Lower lobe of right lung (tissue), 2 donors: Measurements from ENCODE around the gene HSD17B3. TPM values are rescaled to one million over a fixed set of nuclear protein-coding genes. Genes with fewer than 3 reads are reported as not detected.

Experiments
- ATAC-seq, 2 donors: fragments of 200-7000 bp; cut with Tn5 transposase; one replicate each; pipeline ENCODE4 v1.9.1; 2020 to 2022; ENCODE audit warnings: mild to moderate bottlenecking in 2 of 2, moderate library complexity in 2 of 2
- DNase-seq: peaks from one replicate; pipeline ENCODE4 v3.0.0-alpha.2; 2020
- H3K27ac ChIP-seq: fragments of 200-600 bp; one replicate; pipeline ENCODE4 v1.8.0; 2022
- H3K27me3 ChIP-seq: fragments of 200-600 bp; one replicate; pipeline ENCODE4 v1.8.0; 2022; ENCODE audit warnings: low read depth
- H3K36me3 ChIP-seq: fragments of 200-600 bp; one replicate; pipeline ENCODE4 v1.8.0; 2022; ENCODE audit warnings: mild to moderate bottlenecking
- H3K4me1 ChIP-seq: fragments of 200-600 bp; one replicate; pipeline ENCODE4 v1.8.0; 2022
- H3K4me3 ChIP-seq: fragments of 200-600 bp; one replicate; pipeline ENCODE4 v1.8.0; 2022; ENCODE audit warnings: mild to moderate bottlenecking
- H3K9me3 ChIP-seq: fragments of 200-600 bp; one replicate; pipeline ENCODE4 v1.8.0; 2022
- intact Hi-C: fragments of 100-400 bp; cut with DNase I; formaldehyde crosslinking; loops from one replicate; pipeline ENCODE4 v1.11.0; 2022
- total RNA-seq: library from RNA; stranded (reverse); fragmentation: NEBNext Ultra II Directional; extraction: Animal tissue kit (Norgen Biotek cat#: 25700); gene quantifications from one replicate; pipeline ENCODE4 v1.2.1, GENCODE V29; 2021
- TF ChIP-seq, protein P1 (sequence below): fragments of 200-600 bp; IDR thresholded peaks from one replicate; pipeline ENCODE4 v1.8.0; 2022; ENCODE audit warnings: antibody characterized with exemption, mild to moderate bottlenecking
- donor health status: DM: no; HTN: yes; CAD: no; lungs with severe emphysema.

Gene HSD17B3
- total RNA-seq, 1 donor from 2014 or later, result 1.1 TPM

DNA sequence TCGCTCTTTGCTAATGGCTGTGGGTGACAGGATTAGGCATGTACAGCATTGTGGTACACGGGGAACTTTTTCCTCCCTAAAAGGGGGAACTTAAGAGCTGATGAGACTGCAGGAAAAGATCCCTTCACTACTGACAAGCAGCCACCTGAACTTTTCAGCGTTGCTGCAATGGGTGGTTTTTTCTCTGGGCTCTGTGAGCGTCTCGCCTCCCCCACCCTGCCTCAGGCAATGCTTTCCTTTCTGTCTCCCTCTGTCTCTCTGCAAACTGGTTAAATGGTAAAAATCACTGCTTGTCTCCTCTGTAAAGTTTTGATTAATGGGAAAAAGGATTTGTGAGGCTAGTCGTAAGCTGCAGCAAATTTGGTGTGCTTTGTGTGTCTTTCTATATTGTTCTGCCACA is 20.3 kb downstream of the HSD17B3 start:
- ATAC-seq (no peak), DNase-seq (no peak)
- H3K36me3 ChIP-seq, result no peaks in the 10 kb centered on the region
- H3K27ac ChIP-seq, result no peak overlapping the region
- no peak overlapping the region for H3K4me3 ChIP-seq
- H3K9me3 ChIP-seq, result peaks cover 12% of the 10 kb centered on the region
- TF ChIP-seq, protein P1, sequence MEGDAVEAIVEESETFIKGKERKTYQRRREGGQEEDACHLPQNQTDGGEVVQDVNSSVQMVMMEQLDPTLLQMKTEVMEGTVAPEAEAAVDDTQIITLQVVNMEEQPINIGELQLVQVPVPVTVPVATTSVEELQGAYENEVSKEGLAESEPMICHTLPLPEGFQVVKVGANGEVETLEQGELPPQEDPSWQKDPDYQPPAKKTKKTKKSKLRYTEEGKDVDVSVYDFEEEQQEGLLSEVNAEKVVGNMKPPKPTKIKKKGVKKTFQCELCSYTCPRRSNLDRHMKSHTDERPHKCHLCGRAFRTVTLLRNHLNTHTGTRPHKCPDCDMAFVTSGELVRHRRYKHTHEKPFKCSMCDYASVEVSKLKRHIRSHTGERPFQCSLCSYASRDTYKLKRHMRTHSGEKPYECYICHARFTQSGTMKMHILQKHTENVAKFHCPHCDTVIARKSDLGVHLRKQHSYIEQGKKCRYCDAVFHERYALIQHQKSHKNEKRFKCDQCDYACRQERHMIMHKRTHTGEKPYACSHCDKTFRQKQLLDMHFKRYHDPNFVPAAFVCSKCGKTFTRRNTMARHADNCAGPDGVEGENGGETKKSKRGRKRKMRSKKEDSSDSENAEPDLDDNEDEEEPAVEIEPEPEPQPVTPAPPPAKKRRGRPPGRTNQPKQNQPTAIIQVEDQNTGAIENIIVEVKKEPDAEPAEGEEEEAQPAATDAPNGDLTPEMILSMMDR, result no peak
- intact Hi-C loops, result no loop called here
- H3K4me1 ChIP-seq, result no peaks in the 10 kb centered on the region
- no peaks in the 10 kb centered on the region for H3K27me3 ChIP-seq

DNA sequence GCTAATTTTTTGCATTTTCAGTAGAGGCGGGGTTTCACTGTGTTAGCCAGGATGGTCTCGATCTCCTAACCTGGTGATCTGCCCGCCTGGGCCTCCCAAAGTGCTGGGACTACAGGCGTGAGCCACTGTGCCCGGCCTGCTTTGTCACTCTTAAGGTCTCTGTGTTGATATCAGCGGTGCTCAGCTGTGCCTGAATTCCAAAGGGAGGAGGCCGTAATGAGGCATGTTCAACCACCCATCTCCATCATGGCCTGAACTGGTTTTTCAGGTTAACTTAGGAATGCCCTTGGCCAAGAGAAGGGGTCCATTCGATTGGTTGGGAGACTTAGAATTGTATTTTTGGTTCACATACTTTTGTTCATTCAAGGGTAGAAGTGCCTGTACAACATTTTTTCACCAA is 22.0 kb downstream of the HSD17B3 start:
- ATAC-seq (peak; percentile 84 to 93), DNase-seq (no peak)
- H3K36me3 ChIP-seq, result no peaks in the 10 kb centered on the region
- no peak overlapping the region for H3K4me3 ChIP-seq
- H3K9me3 ChIP-seq, result peaks cover 22% of the 10 kb centered on the region
- H3K27ac ChIP-seq, result no peak overlapping the region
- intact Hi-C loops, result no loop called here
- H3K27me3 ChIP-seq, result no peaks in the 10 kb centered on the region
- H3K4me1 ChIP-seq, result no peaks in the 10 kb centered on the region
- TF ChIP-seq, protein P1, result no peak

GRCh38 chr9:96274939-96275338 is 27.0 kb downstream of the HSD17B3 start:
- no peak overlapping the region for H3K27ac ChIP-seq
- H3K4me1 ChIP-seq, result no peaks in the 10 kb centered on the region
- TF ChIP-seq, protein P1, result no peak
- H3K4me3 ChIP-seq, result no peak overlapping the region
- intact Hi-C loops, result no loop called here
- no peaks in the 10 kb centered on the region for H3K36me3 ChIP-seq
- no peaks in the 10 kb centered on the region for H3K27me3 ChIP-seq
- ATAC-seq (no peak), DNase-seq (no peak)
- peaks cover 28% of the 10 kb centered on the region for H3K9me3 ChIP-seq

DNA sequence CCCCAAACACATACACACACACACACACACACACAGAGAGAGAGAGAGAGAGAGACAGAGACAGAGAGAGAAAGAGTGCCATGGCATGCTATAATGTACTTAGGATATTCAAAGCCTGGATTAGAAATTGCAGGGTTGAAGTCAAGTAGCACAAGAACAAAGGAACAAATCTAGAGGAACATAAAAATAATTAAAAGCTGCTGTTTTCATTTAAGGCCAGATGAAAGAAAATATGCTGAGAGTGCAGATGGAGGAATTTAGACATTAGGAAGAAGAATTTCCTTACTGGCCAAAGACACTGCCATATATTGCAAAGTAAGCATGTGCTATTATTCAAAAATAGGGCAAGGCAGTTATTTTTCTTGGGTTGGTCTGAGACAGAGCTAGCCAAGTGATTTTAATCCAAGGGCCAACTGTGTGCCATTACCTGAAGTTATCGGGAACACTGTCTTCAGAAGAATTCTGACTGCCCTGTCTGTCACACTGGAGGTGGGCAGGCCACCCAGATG is 31.7 kb downstream of the HSD17B3 start:
- intact Hi-C loops, result no loop called here
- DNase-seq, result no peak
- H3K4me1 ChIP-seq, result no peaks in the 10 kb centered on the region
- no peak overlapping the region for H3K27ac ChIP-seq
- no peak for ATAC-seq
- no peak overlapping the region for H3K4me3 ChIP-seq
- TF ChIP-seq, protein P1, result no peak
- H3K36me3 ChIP-seq, result no peaks in the 10 kb centered on the region
- H3K27me3 ChIP-seq, result no peaks in the 10 kb centered on the region
- H3K9me3 ChIP-seq, result peaks cover 22% of the 10 kb centered on the region

GRCh38 chr9:96258967-96259366 is 43.0 kb downstream of the HSD17B3 start:
- H3K4me1 ChIP-seq, result no peaks in the 10 kb centered on the region
- no peak overlapping the region for H3K27ac ChIP-seq
- H3K27me3 ChIP-seq, result no peaks in the 10 kb centered on the region
- H3K36me3 ChIP-seq, result no peaks in the 10 kb centered on the region
- TF ChIP-seq, protein P1, result no peak
- ATAC-seq (no peak), DNase-seq (no peak)
- no peak overlapping the region for H3K4me3 ChIP-seq
- intact Hi-C loops, result no loop called here
- no peaks in the 10 kb centered on the region for H3K9me3 ChIP-seq

DNA sequence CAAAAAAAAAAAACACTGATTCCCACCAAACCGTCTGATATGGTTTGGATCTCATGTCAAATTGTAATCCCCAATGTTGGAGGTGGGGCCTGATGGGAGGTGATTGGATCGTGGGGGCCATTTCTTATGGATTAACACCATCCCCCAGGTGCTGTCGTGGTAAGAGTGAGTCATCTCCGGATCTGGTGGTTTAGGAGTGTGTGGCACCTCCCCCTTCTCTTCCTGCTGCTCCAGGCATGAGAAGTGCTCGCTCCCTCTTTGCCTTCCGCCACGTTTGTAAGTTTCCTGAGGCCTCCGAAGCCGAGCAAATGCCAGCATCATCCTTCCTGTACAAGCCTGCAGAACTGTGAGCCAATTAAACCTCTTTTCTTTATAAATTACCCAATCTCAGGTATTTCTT is 45.2 kb downstream of the HSD17B3 start:
- DNase-seq (no peak), ATAC-seq (no peak)
- no peak overlapping the region for H3K27ac ChIP-seq
- no peaks in the 10 kb centered on the region for H3K27me3 ChIP-seq
- no peaks in the 10 kb centered on the region for H3K9me3 ChIP-seq
- no peaks in the 10 kb centered on the region for H3K36me3 ChIP-seq
- no peaks in the 10 kb centered on the region for H3K4me1 ChIP-seq
- no peak overlapping the region for H3K4me3 ChIP-seq
- TF ChIP-seq, protein P1, result no peak
- intact Hi-C loops, result no loop called here
